ENCODE measurements around the gene RRM2. TPM values are rescaled to one million over a fixed set of nuclear protein-coding genes. Genes with fewer than 3 reads are reported as not detected.

Gene RRM2
- total and polyA plus RNA-seq, 2 of the 4 experiments (the other 2 are of a cell fraction) = 53.6 to 68.5 TPM

DNA sequence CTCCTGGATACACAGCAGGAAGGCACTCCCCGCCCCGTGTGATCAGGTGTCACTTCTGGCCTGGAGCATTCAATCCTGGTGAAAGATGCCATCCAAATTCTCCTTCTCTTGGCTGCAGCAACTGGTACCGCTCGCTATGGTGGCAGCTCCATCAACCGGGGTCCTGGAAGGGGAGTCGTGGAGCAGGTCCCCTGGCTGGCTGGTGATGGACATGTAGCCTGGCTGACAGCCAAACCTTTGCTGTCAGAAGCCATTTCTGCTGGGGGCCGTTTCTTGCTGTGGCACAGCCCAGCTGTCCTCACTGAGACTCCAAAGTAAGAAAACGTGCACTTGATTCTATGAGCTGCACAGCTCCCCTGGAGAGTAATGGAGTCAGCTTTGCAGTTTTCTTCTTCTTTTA is 35.2 kb upstream of the RRM2 start:
- Histone ChIP-seq H3K4me2 (ENCODE audit: low read depth, low read length) (no peak overlapping the region), H3K9ac (ENCODE audit: low read depth, low read length) (no peak overlapping the region), H3K56ac (ENCODE audit: extremely low read depth, insufficient read depth, low read length) (no peak overlapping the region), H3K23ac (ENCODE audit: low read depth, low read length) (no peak overlapping the region), H3K18ac (ENCODE audit: low read depth, low read length) (no peak overlapping the region), H2BK5ac (ENCODE audit: low read depth, low read length, poor library complexity, severe bottlenecking) (no peak overlapping the region), H3K4me3 (ENCODE audit: insufficient read depth, low read depth, low read length) (no peak overlapping the region), H3K36me3 (ENCODE audit: control insufficient read depth, insufficient read depth, low read length) (no peaks in the 10 kb centered on the region), H4K20me1 (ENCODE audit: insufficient read depth, low read length) (no peaks in the 10 kb centered on the region), H2BK15ac (ENCODE audit: low read depth, low read length) (no peak overlapping the region), H3K27ac (ENCODE audit: insufficient read depth, low read length) (no peak overlapping the region), H2AFZ (replicated peaks; ENCODE audit: low read length, poor library complexity) (no peak overlapping the region), H4K5ac (ENCODE audit: low read depth, low read length) (no peak overlapping the region), H3K9me3 (ENCODE audit: control insufficient read depth, insufficient read depth, low read length) (peaks cover 6% of the 10 kb centered on the region), H3K4ac (ENCODE audit: low read depth, low read length) (no peak overlapping the region), H2AK9ac (replicated peaks; ENCODE audit: low read depth, low read length, poor library complexity) (no peak overlapping the region), H2BK20ac (ENCODE audit: low read depth, low read length) (no peak overlapping the region), H3K14ac (replicated peaks; ENCODE audit: low read depth, low read length) (no peak overlapping the region), H3K79me1 (ENCODE audit: low read depth in 1 of 2, low read length in 2 of 2) (no peaks in the 10 kb centered on the region), H2BK120ac (ENCODE audit: low read depth, low read length) (no peak overlapping the region), H2AK5ac (ENCODE audit: low read depth, low read length) (no peak overlapping the region), H3K27me3 (ENCODE audit: control insufficient read depth, insufficient read depth, low read length) (peaks cover 73% of the 10 kb centered on the region), H4K91ac (ENCODE audit: insufficient read depth, low read depth, low read length) (no peak overlapping the region), H3K4me1 (ENCODE audit: control insufficient read depth, insufficient read depth, low read length) (no peaks in the 10 kb centered on the region), H4K8ac (ENCODE audit: low read depth in 2 of 2, low read length in 2 of 2) (no peak overlapping the region), H3K9me1 (ENCODE audit: insufficient read depth, low read length) (no peaks in the 10 kb centered on the region)
- BruUV-seq (replicated peaks) = no TSS peak
- DNase-seq (no peak), ATAC-seq (ENCODE audit: low read depth) (no peak)
- dilution Hi-C loops (cut with HindIII; ENCODE audit: low sequenced_read_pairs, unreplicated experiment) (no loop called here), in situ Hi-C loops (cut with MboI; ENCODE audit: low sequenced_read_pairs) (no loop called here), intact Hi-C loops (cut with micrococcal nuclease) (no loop called here)
- no peak for TF ChIP-seq MXI1 (IDR thresholded peaks at IDR 0.05; ENCODE audit: borderline replicate concordance, low read depth, low read length)
- TF ChIP-seq, protein P1, sequence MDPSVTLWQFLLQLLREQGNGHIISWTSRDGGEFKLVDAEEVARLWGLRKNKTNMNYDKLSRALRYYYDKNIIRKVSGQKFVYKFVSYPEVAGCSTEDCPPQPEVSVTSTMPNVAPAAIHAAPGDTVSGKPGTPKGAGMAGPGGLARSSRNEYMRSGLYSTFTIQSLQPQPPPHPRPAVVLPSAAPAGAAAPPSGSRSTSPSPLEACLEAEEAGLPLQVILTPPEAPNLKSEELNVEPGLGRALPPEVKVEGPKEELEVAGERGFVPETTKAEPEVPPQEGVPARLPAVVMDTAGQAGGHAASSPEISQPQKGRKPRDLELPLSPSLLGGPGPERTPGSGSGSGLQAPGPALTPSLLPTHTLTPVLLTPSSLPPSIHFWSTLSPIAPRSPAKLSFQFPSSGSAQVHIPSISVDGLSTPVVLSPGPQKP (IDR thresholded peaks at IDR 0.05; ENCODE audit: borderline replicate concordance, low read depth, low read length) = no peak
- ChIA-PET CTCF (interaction anchor here (0.9 kb wide), 1 partner anchor 10 kb away, joined by 4 read pairs; no protein-coding TSS in a partner anchor), POLR2A (ENCODE audit: unreplicated experiment) (no interaction called here)
- WGBS, 2 experiments (ENCODE audit: extremely low coverage in 2 of 2, insufficient read length in 1 of 2) = 60% methylated on average over 1 of the region's 8 CpGs; no CpG with 5 or more reads in 1 of the 2 experiments
